Activated CD4-positive, alpha-beta memory T cell treated with anti-CD3 and anti-CD28 coated beads, Interleukin-2, amount 10 ng/mL, durations not matched to agents 7 days and 5 days (primary cell): Measurements from ENCODE around the gene DIP2B. TPM values are rescaled to one million over a fixed set of nuclear protein-coding genes. Genes with fewer than 3 reads are reported as not detected.

Experiments
- CTCF ChIA-PET: fragments of 350-600 bp; sonication (Branson Sonifier 250); formaldehyde crosslinking; loops from one replicate; lab custom pipeline; 2021; ENCODE audit warnings: antibody characterized with exemption, inconsistent platforms; lab: Charles Lee
- POLR2A ChIA-PET: fragments of 350-600 bp; sonication (Branson Sonifier 250); formaldehyde crosslinking; loops from one replicate; lab custom pipeline; 2021; ENCODE audit warnings: antibody characterized with exemption; lab: Charles Lee
- DNase-seq: peaks from one replicate; pipeline ENCODE4 v3.0.0-alpha.2; 2020
- H3K27ac Mint-ChIP-seq: one replicate; pipeline ENCODE4 v1.8.0; 2021; ENCODE audit warnings: mild to moderate bottlenecking, mixed read lengths
- H3K27me3 Mint-ChIP-seq: one replicate; pipeline ENCODE4 v1.8.0; 2021; ENCODE audit warnings: mixed read lengths
- H3K36me3 Mint-ChIP-seq: one replicate; pipeline ENCODE4 v1.8.0; 2021; ENCODE audit warnings: low read depth, mixed read lengths
- H3K4me1 Mint-ChIP-seq: one replicate; pipeline ENCODE4 v1.8.0; 2021; ENCODE audit warnings: mixed read lengths
- H3K4me3 Mint-ChIP-seq: one replicate; pipeline ENCODE4 v1.8.0; 2021; ENCODE audit warnings: mild to moderate bottlenecking, mixed read lengths
- H3K9me3 Mint-ChIP-seq: one replicate; pipeline ENCODE4 v1.8.0; 2021; ENCODE audit warnings: mixed read lengths
- total RNA-seq, 2 experiments: library from RNA; stranded (reverse); gene quantifications; one replicate each; pipeline ENCODE4 v1.2.3, GENCODE V29; 2021

Gene DIP2B
- total RNA-seq, 2 experiments from 2014 or later = 20.3 to 22.9 TPM

GRCh38 chr12:50524621-50525020, 19.8 kb downstream of the DIP2B start:
- DNase-seq = no peak
- Mint-ChIP-seq H3K4me1 (peaks cover 44% of the 10 kb centered on the region), H3K4me3 (no peak overlapping the region), H3K36me3 (peaks cover 29% of the 10 kb centered on the region), H3K27ac (no peak overlapping the region), H3K9me3 (no peaks in the 10 kb centered on the region), H3K27me3 (no peaks in the 10 kb centered on the region)
- POLR2A ChIA-PET = interaction anchor here (1.0 to 2.1 kb wide), 2 partner anchors 8 to 16 kb away, joined by 5 to 11 read pairs; no protein-coding TSS in a partner anchor
- CTCF ChIA-PET = interaction anchor here (1.0 kb wide), 1 partner anchor 113 kb away, joined by 4 read pairs; no protein-coding TSS in a partner anchor

- H3K4me3 Mint-ChIP-seq = no peak overlapping the region
- CTCF ChIA-PET = no interaction called here
- POLR2A ChIA-PET = interaction anchor here (1.1 to 1.3 kb wide), 2 partner anchors 11 to 16 kb away, joined by 3 read pairs; no protein-coding TSS in a partner anchor
Observed at GRCh38 chr12:50525422-50525821, 20.6 kb downstream of the DIP2B start.

DNA sequence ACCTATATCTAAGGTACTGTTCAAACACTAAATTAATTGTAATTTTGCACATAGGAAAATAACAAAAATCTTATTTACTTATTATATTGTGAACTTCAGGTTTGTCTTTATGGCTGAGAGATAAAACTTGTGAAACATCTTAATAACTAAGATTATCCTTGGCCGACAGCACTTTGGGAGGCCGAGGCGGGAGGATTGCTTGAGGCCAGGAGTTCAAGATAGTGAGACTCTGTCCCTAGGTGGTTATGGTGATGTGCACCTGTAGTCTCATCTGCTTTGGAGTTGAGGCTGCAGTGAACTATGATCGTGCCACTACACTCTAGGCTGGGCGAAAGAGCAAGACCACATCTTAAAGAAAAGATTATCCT, 22.6 kb downstream of the DIP2B start:
- CTCF ChIA-PET = interaction anchor here (0.6 kb wide), 1 partner anchor 48 kb away, joined by 3 read pairs; no protein-coding TSS in a partner anchor
- DNase-seq = no peak
- POLR2A ChIA-PET = no interaction called here
- peaks cover 28% of the 10 kb centered on the region for H3K36me3 Mint-ChIP-seq
- H3K4me1 Mint-ChIP-seq = peaks cover 31% of the 10 kb centered on the region
- H3K4me3 Mint-ChIP-seq = no peak overlapping the region
- H3K27me3 Mint-ChIP-seq = no peaks in the 10 kb centered on the region
- no peaks in the 10 kb centered on the region for H3K9me3 Mint-ChIP-seq
- H3K27ac Mint-ChIP-seq = no peak overlapping the region

More at GRCh38 chr12:50525422-50525821, 20.6 kb downstream of the DIP2B start:
- Mint-ChIP-seq H3K27ac (no peak overlapping the region), H3K4me1 (peaks cover 36% of the 10 kb centered on the region), H3K36me3 (peaks cover 29% of the 10 kb centered on the region), H3K9me3 (no peaks in the 10 kb centered on the region), H3K27me3 (no peaks in the 10 kb centered on the region)
- no peak for DNase-seq

DNA sequence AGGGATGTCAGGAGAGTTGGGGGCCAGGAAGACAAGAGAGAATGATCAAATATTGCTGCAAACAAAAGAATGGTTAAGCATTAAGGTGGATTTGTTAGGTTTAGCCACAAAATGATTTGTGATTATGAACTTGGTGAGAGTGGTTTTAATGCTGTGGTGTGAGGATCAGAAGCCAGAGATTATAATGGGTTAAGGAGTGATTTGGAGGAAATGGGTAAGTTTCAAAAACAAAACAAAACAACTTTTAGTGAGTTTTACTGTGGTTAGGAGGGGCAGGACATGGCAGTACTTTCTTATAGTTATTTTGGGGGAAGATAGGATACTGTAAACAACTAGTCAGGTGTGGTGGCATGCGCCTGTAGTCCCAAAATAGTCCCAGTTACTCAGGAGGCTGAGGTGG, 24.0 kb downstream of the DIP2B start:
- H3K9me3 Mint-ChIP-seq = no peaks in the 10 kb centered on the region
- no peak overlapping the region for H3K4me3 Mint-ChIP-seq
- ChIA-PET POLR2A (interaction anchor here (1.0 kb wide), 1 partner anchor 19 kb away, joined by 5 read pairs; no protein-coding TSS in a partner anchor), CTCF (interaction anchor here (1.2 kb wide), 1 partner anchor 19 kb away, joined by 5 read pairs; no protein-coding TSS in a partner anchor)
- H3K36me3 Mint-ChIP-seq = peaks cover 19% of the 10 kb centered on the region
- H3K27ac Mint-ChIP-seq = peak overlapping the region; percentile 48
- H3K27me3 Mint-ChIP-seq = no peaks in the 10 kb centered on the region
- H3K4me1 Mint-ChIP-seq = peaks cover 31% of the 10 kb centered on the region
- no peak for DNase-seq

DNA sequence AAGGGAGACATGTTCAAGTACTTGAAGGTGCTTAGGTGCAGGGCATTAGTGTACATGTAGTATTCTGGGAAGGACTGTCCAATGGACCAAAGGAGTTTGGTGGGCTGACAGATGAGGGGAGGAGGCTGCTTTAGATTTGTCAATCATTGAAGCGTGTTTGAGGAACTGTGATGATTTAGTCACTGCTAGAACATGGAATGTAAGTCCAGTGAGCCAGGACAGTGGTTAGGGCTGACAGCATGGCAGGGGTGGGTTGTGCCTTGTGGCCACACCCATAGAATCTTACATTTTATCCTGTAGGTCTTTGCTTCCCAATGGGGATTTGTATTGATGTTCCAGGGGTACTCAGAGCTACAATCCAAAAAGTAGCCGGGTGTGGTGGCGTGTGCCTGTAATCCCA, 24.6 kb downstream of the DIP2B start:
- POLR2A ChIA-PET = interaction anchor here (4.5 kb wide), 1 partner anchor 22 kb away, joined by 44 read pairs; the partner anchor contains the start of gene DIP2B
- Mint-ChIP-seq H3K4me3 (no peak overlapping the region), H3K27me3 (no peaks in the 10 kb centered on the region), H3K36me3 (peaks cover 14% of the 10 kb centered on the region), H3K9me3 (no peaks in the 10 kb centered on the region), H3K27ac (peak overlapping the region; percentile 27), H3K4me1 (peaks cover 27% of the 10 kb centered on the region)
- CTCF ChIA-PET = interaction anchor here (1.2 kb wide), 1 partner anchor 20 kb away, joined by 5 read pairs; no protein-coding TSS in a partner anchor
- DNase-seq = no peak

- Mint-ChIP-seq H3K4me3 (no peak overlapping the region), H3K36me3 (peaks cover 8% of the 10 kb centered on the region), H3K9me3 (no peaks in the 10 kb centered on the region), H3K4me1 (peaks cover 26% of the 10 kb centered on the region), H3K27me3 (no peaks in the 10 kb centered on the region), H3K27ac (no peak overlapping the region)
- CTCF ChIA-PET = no interaction called here
- no peak for DNase-seq
- POLR2A ChIA-PET = interaction anchor here (0.6 to 4.5 kb wide), 4 partner anchors 10 to 23 kb away, joined by 4 to 44 read pairs (median 12); partner anchors contain the start of gene DIP2B
Observed at GRCh38 chr12:50530532-50530931, 25.7 kb downstream of the DIP2B start.

GRCh38 chr12:50533203-50533584, 28.4 kb downstream of the DIP2B start:
- Mint-ChIP-seq H3K36me3 (peaks cover 8% of the 10 kb centered on the region), H3K4me3 (no peak overlapping the region), H3K27ac (no peak overlapping the region), H3K27me3 (no peaks in the 10 kb centered on the region), H3K9me3 (no peaks in the 10 kb centered on the region), H3K4me1 (peaks cover 30% of the 10 kb centered on the region)
- ChIA-PET CTCF (interaction anchor here (1.4 to 1.8 kb wide), 3 partner anchors 28 to 232 kb away, joined by 4 to 8 read pairs (median 6); partner anchors contain the start of gene DIP2B), POLR2A (interaction anchor here (1.0 to 4.5 kb wide), 10 partner anchors 9 to 706 kb away, joined by 3 to 44 read pairs (median 6); partner anchors contain the start of genes DAZAP2 and DIP2B)
- no peak for DNase-seq

- no peak overlapping the region for H3K4me3 Mint-ChIP-seq
- peaks cover 8% of the 10 kb centered on the region for H3K36me3 Mint-ChIP-seq
- H3K27me3 Mint-ChIP-seq = no peaks in the 10 kb centered on the region
- H3K4me1 Mint-ChIP-seq = peaks cover 23% of the 10 kb centered on the region
- DNase-seq = no peak
- H3K9me3 Mint-ChIP-seq = no peaks in the 10 kb centered on the region
- ChIA-PET CTCF (interaction anchor here (1.3 kb wide), 1 partner anchor 30 kb away, joined by 4 read pairs; no protein-coding TSS in a partner anchor), POLR2A (interaction anchor here (1.0 to 1.3 kb wide), 3 partner anchors 25 to 107 kb away, joined by 3 to 4 read pairs (median 3); no protein-coding TSS in a partner anchor)
- no peak overlapping the region for H3K27ac Mint-ChIP-seq
Observed at GRCh38 chr12:50533971-50534370, 29.2 kb downstream of the DIP2B start.

DNA sequence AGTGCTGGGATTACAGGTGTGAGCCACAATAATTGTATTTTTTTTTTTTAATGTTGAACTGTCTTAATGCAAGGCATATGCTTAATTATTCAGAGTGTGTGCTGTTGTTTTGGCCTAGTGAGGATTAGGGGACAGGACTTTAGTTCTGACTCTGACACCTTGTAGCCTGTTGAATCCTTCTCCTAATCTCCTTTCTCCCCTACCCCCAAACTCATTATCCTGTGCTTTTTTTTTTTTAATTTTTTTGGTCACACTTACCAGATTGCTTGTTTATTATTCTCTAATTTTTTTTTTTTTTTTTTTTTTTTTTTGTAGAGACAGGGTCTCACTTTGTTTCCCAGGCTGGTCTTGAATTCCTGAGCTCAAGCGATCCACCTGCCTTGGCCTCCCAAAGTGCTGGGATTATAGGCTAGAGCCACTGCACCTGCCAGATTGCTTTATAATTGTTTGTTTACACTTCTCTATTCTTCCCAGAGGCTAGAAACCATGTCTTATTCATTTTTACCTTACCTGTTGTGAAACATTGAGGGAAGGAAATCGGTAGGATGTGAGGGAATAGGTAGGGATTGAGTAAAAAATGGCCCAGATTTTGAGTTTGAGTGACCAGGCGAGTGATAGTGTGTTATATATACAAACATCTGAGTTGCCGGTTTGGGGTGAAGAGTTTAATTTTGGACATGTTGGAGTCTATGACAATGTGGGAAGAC, 32.2 kb downstream of the DIP2B start:
- peaks cover 25% of the 10 kb centered on the region for H3K4me1 Mint-ChIP-seq
- no peaks in the 10 kb centered on the region for H3K27me3 Mint-ChIP-seq
- CTCF ChIA-PET = interaction anchor here (0.7 to 1.7 kb wide), 3 partner anchors 29 to 101 kb away, joined by 3 to 4 read pairs (median 4); partner anchors contain the start of gene DIP2B
- peaks cover 8% of the 10 kb centered on the region for H3K36me3 Mint-ChIP-seq
- no peak overlapping the region for H3K4me3 Mint-ChIP-seq
- POLR2A ChIA-PET = interaction anchor here (0.7 kb wide), 1 partner anchor 32 kb away, joined by 4 read pairs; no protein-coding TSS in a partner anchor
- no peak overlapping the region for H3K27ac Mint-ChIP-seq
- no peaks in the 10 kb centered on the region for H3K9me3 Mint-ChIP-seq
- no peak for DNase-seq

- DNase-seq = no peak
- no peaks in the 10 kb centered on the region for H3K9me3 Mint-ChIP-seq
- peaks cover 8% of the 10 kb centered on the region for H3K36me3 Mint-ChIP-seq
- ChIA-PET POLR2A (interaction anchor here (1.3 kb wide), 1 partner anchor 32 kb away, joined by 5 read pairs; the partner anchor contains the start of gene DIP2B), CTCF (interaction anchor here (1.2 to 1.7 kb wide), 2 partner anchors 28 to 101 kb away, joined by 4 read pairs; no protein-coding TSS in a partner anchor)
- H3K27me3 Mint-ChIP-seq = no peaks in the 10 kb centered on the region
- H3K27ac Mint-ChIP-seq = no peak overlapping the region
- no peak overlapping the region for H3K4me3 Mint-ChIP-seq
- H3K4me1 Mint-ChIP-seq = peaks cover 29% of the 10 kb centered on the region
Observed at GRCh38 chr12:50537538-50537919, 32.7 kb downstream of the DIP2B start.

- Mint-ChIP-seq H3K4me1 (peaks cover 34% of the 10 kb centered on the region), H3K9me3 (no peaks in the 10 kb centered on the region), H3K27ac (no peak overlapping the region), H3K4me3 (no peak overlapping the region), H3K36me3 (peaks cover 8% of the 10 kb centered on the region), H3K27me3 (no peaks in the 10 kb centered on the region)
- CTCF ChIA-PET = interaction anchor here (1.2 to 1.7 kb wide), 2 partner anchors 29 to 100 kb away, joined by 4 read pairs; no protein-coding TSS in a partner anchor
- DNase-seq = no peak
- POLR2A ChIA-PET = interaction anchor here (1.3 kb wide), 1 partner anchor 33 kb away, joined by 5 read pairs; the partner anchor contains the start of gene DIP2B
Observed at GRCh38 chr12:50538182-50538581, 33.4 kb downstream of the DIP2B start.

DNA sequence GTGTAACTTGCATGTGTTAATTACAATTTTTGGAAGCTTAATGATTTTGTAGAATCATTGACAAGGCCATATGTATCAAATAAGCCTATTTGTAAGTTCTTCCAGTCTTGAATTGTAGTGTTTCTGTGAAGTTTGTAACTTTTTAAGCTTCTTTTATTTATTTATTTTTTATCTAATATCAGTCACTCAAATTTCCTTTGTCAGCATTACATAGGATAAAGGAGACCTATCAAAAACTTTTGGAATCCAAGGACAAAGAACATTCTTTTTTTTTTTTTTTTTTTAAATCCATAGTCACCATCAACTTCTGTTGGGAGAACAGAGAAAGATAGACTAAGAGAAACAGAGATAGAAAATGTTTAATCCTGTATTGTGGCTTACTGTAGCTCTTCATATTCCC, 36.4 kb downstream of the DIP2B start:
- no peaks in the 10 kb centered on the region for H3K27me3 Mint-ChIP-seq
- DNase-seq = no peak
- no peaks in the 10 kb centered on the region for H3K9me3 Mint-ChIP-seq
- no peak overlapping the region for H3K27ac Mint-ChIP-seq
- H3K4me3 Mint-ChIP-seq = no peak overlapping the region
- POLR2A ChIA-PET = no interaction called here
- CTCF ChIA-PET = no interaction called here
- peaks cover 31% of the 10 kb centered on the region for H3K4me1 Mint-ChIP-seq
- H3K36me3 Mint-ChIP-seq = peaks cover 5% of the 10 kb centered on the region
